ENCODE results near the gene STK40.

GRCh38 chr1:36322041-36322785 is 63.5 kb downstream of the STK40 start:
- no peak for TF ChIP-seq EGR1 (IDR thresholded peaks at IDR 0.05)
- no peak for TF ChIP-seq FOXM1 (IDR thresholded peaks at IDR 0.05; ENCODE audit: borderline replicate concordance, low read depth)
- no peak for TF ChIP-seq CEBPB (IDR thresholded peaks at IDR 0.05)
- TF ChIP-seq, protein P1, sequence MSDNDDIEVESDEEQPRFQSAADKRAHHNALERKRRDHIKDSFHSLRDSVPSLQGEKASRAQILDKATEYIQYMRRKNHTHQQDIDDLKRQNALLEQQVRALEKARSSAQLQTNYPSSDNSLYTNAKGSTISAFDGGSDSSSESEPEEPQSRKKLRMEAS (IDR thresholded peaks at IDR 0.05): no peak
- TF ChIP-seq EP300 (IDR thresholded peaks at IDR 0.05; ENCODE audit: borderline replicate concordance): no peak
- TF ChIP-seq RAD21 (IDR thresholded peaks at IDR 0.05; ENCODE audit: low read depth): no peak
- TF ChIP-seq TAF1 (IDR thresholded peaks at IDR 0.05; ENCODE audit: low read depth): no peak
- no peak for TF ChIP-seq CREB1 (IDR thresholded peaks at IDR 0.05; ENCODE audit: low read depth)
